DMS153 (cell line): Measurements from ENCODE around the gene USP17L10.
"Not testable (repeated sequence)": the region's sequence is repeated elsewhere in the genome, so short reads cannot be mapped to it uniquely, and the experiment has no call there.

Experiments
- DNase-seq: peaks from one replicate; lab custom pipeline; 2025; lab: John Stamatoyannopoulos, UW

The USP17L10 gene

GRCh38 chr4:9210357-9210756 is at the start of gene USP17L10:
Gene USP17L10 (plus strand): TSS chr4:9210657. CDS start chr4:9210657, 0 bp downstream.
- not testable (repeated sequence) for DNase-seq

DNA sequence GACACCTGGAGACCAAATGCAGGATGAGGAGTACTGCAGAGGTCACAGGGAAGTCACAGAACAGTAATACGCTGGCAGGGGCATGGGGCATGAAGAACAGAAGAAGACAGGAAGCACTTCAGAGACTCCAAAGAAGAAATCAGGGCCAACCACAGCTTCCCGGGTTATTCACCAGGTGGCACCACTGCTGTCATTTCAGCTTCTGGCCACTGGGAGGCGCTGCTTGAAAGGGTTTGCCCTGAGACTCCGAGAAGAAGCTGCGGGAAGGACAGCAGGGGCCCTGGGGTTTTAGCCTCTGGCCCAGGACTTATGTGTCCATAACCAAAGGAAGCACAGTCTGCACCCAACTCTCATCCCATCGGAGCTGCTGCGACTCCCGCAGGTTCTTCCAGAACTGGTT is 44.5 kb upstream of the USP17L10 start:
- DNase-seq = not testable (repeated sequence)

GRCh38 chr4:9169791-9170459 is 40.5 kb upstream of the USP17L10 start, which contains the start of gene FAM90A26:
Gene FAM90A26 (plus strand): TSS chr4:9170409. CDS start chr4:9173173, 2,764 bp downstream.
- not testable (repeated sequence) for DNase-seq

- DNase-seq = not testable (repeated sequence)
Measured at GRCh38 chr4:9214701-9215100, 4.2 kb downstream of the USP17L10 start.

DNA sequence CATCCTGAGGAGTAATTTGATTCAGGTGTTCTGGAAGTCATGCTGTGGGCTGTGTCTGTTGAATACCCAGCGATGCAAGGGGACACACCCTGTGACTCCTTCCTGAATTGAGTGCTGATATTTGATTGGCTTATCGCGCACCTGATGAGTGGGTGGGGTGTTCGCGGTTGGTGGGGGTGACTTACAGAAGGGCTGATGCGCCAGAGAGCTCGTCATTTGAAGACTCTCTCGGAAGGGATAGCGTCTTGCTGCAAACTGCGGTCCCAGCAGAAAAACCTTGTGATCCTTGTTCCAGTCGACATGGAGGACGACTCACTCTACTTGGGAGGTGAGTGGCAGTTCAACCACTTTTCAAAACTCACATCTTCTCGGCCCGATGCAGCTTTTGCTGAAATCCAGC is 4.6 kb downstream of the USP17L10 start, which contains the start of gene USP17L11:
Gene USP17L11 (plus strand): TSS at position 301 of the 400 bp plus-strand sequence. CDS start 0 bp downstream, at position 301.
- DNase-seq = not testable (repeated sequence)

GRCh38 chr4:9219852-9220251 is 9.4 kb downstream of the USP17L10 start, which contains the start of gene USP17L12:
Gene USP17L12 (plus strand): TSS chr4:9220152. CDS start chr4:9220152, 0 bp downstream.
- DNase-seq = not testable (repeated sequence)

DNA sequence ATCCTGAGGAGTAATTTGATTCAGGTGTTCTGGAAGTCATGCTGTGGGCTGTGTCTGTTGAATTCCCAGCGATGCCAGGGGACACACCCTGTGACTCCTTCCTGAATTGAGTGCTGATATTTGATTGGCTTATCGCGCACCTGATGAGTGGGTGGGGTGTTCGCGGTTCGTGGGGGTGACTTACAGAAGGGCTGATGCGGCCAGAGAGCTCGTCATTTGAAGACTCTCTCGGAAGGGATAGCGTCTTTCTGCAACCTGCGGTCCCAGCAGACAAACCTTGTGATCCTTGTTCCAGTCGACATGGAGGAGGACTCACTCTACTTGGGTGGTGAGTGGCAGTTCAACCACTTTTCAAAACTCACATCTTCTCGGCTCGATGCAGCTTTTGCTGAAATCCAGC is 14.1 kb downstream of the USP17L10 start, which contains the start of gene USP17L13:
Gene USP17L13 (plus strand): TSS at position 301 of the 400 bp plus-strand sequence. CDS start 0 bp downstream, at position 301.
- not testable (repeated sequence) for DNase-seq

- DNase-seq = not testable (repeated sequence)
Measured at GRCh38 chr4:9230249-9230648, 19.8 kb downstream of the USP17L10 start.

DNA sequence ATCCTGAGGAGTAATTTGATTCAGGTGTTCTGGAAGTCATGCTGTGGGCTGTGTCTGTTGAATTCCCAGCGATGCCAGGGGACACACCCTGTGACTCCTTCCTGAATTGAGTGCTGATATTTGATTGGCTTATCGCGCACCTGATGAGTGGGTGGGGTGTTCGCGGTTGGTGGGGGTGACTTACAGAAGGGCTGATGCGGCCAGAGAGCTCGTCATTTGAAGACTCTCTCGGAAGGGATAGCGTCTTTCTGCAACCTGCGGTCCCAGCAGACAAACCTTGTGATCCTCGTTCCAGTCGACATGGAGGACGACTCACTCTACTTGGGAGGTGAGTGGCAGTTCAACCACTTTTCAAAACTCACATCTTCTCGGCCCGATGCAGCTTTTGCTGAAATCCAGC is 23.6 kb downstream of the USP17L10 start, which contains the start of gene USP17L15:
Gene USP17L15 (plus strand): TSS at position 301 of the 400 bp plus-strand sequence. CDS start 0 bp downstream, at position 301.
- not testable (repeated sequence) for DNase-seq

DNA sequence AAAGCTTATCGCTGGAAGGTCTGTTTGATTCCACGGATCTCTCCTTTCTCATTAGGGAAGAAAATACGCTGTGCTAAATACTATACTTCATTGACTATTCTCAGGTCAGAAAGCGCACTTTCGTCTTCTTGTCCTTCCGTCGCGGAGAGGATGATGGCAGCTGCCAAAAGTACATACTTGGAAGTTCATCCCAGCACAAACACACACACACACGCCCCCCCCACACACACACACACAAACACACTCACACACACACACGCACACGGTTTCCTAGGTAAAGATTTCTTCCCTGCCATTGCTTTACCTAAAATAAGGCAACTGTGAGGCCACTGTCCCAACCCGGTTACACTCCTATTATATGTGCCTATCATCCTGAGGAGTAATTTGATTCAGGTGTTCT is 28.0 kb downstream of the USP17L10 start:
- DNase-seq = not testable (repeated sequence)

- DNase-seq = not testable (repeated sequence)
Measured at GRCh38 chr4:9243579-9243978, 33.1 kb downstream of the USP17L10 start, which contains the start of gene USP17L17. Gene USP17L17 (plus strand): TSS chr4:9243879. CDS start chr4:9243879, 0 bp downstream.

DNA sequence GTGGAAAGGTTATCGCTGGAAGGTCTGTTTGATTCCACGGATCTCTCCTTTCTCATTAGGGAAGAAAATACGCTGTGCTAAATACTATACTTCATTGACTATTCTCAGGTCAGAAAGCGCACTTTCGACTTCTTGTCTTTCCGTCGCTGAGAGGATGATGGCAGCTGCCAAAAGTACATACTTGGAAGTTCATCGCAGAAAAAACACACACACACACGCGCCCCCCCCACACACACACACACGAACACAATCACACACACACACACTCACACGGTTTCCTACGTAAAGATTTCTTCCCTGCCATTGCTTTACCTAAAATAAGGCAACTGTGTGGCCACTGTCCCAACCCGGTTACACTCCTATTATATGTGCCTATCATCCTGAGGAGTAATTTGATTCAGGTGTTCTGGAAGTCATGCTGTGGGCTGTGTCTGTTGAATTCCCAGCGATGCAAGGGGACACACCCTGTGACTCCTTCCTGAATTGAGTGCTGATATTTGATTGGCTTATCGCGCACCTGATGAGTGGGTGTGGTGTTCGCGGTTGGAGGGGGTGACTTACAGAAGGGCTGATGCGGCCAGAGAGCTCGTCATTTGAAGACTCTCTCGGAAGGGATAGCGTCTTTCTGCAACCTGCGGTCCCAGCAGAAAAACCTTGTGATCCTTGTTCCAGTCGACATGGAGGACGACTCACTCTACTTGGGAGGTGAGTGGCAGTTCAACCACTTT is 37.7 kb downstream of the USP17L10 start, which contains the start of gene USP17L18:
Gene USP17L18 (plus strand): TSS at position 678 of the 728 bp plus-strand sequence. CDS start 0 bp downstream, at position 678.
- DNase-seq = not testable (repeated sequence)

- DNase-seq = not testable (repeated sequence)
Measured at GRCh38 chr4:9253078-9253477, 42.6 kb downstream of the USP17L10 start, which contains the start of gene USP17L19. Gene USP17L19 (plus strand): TSS chr4:9253378. CDS start chr4:9253378, 0 bp downstream.

- DNase-seq = not testable (repeated sequence)
Measured at GRCh38 chr4:9257824-9258223, 47.4 kb downstream of the USP17L10 start, which contains the start of gene USP17L20. Gene USP17L20 (plus strand): TSS chr4:9258124. CDS start chr4:9258124, 0 bp downstream.
